K562 (cell line): ENCODE results near the gene PLPP7. TPM values are rescaled to one million over a fixed set of nuclear protein-coding genes. Genes with fewer than 3 reads are reported as not detected.

Source experiments
- BDP1 ChIP-seq: IDR thresholded peaks from 3 replicates; pipeline ENCODE4 v1.6.1; 2011; ENCODE audit not compliant: insufficient read length, insufficient read depth
- CHD2 ChIP-seq: IDR thresholded peaks from 2 replicates; pipeline ENCODE4 v1.6.1; 2011; ENCODE audit warnings: low read depth, low read length
- ETV1 ChIP-seq: fragments of 450-650 bp; conservative IDR thresholded peaks from 2 replicates; pipeline ENCODE4 v1.6.1; 2016; ENCODE audit warnings: missing genetic modification characterization, control low read depth, low read depth, missing compliant biosample characterization
- EWSR1 ChIP-seq: fragments of 450-650 bp; IDR thresholded peaks from 2 replicates; pipeline ENCODE4 v1.6.1; 2018; ENCODE audit warnings: borderline replicate concordance, mild to moderate bottlenecking, low read depth, moderate library complexity; ENCODE audit not compliant: partially characterized antibody
- HDAC6 ChIP-seq: IDR thresholded peaks from 2 replicates; pipeline ENCODE4 v1.6.1; 2012; ENCODE audit warnings: low read depth, mild to moderate bottlenecking, control low read depth, inconsistent platforms, low read length, moderate library complexity
- KAT7 ChIP-seq: sonication (generic); formaldehyde crosslinking; IDR thresholded peaks from 2 replicates; pipeline ENCODE4 v1.8.0; 2022; ENCODE audit warnings: missing genetic modification reagents, mild to moderate bottlenecking, borderline replicate concordance
- LCOR ChIP-seq: sonication (generic); formaldehyde crosslinking; IDR thresholded peaks from 2 replicates; pipeline ENCODE4 v1.8.0; 2022; ENCODE audit warnings: mild to moderate bottlenecking, missing genetic modification reagents
- MXI1 ChIP-seq: IDR thresholded peaks from 2 replicates; pipeline ENCODE4 v1.6.1; 2011; ENCODE audit warnings: low read depth, mild to moderate bottlenecking, improper control_type of control experiment, low read length
- NCOA6 ChIP-seq: fragments of 450-650 bp; IDR thresholded peaks from 2 replicates; pipeline ENCODE4 v1.6.1; 2017; ENCODE audit warnings: mild to moderate bottlenecking
- NFIX ChIP-seq: fragments of 250-450 bp; sonication (Bioruptor Pico); IDR thresholded peaks from 2 replicates; pipeline ENCODE4 v1.4.0; 2020; ENCODE audit warnings: low read depth, mild to moderate bottlenecking, moderate library complexity
- NKRF ChIP-seq: fragments of 450-650 bp; IDR thresholded peaks from 2 replicates; pipeline ENCODE4 v1.6.1; 2016; ENCODE audit warnings: borderline replicate concordance
- NR3C1 ChIP-seq: sonication (generic); formaldehyde crosslinking; IDR thresholded peaks from 2 replicates; pipeline ENCODE4 v1.8.1; 2022; ENCODE audit warnings: missing genetic modification reagents
- NR4A1 ChIP-seq, 2 experiments: fragments of 250-450 bp in 1 of 2; fragments of 450-650 bp in 1 of 2; sonication (Bioruptor Pico) in 1 of 2; IDR thresholded peaks; 2 replicates each; pipeline versions ENCODE4 v1.4.0 to v1.6.1; 2016 to 2020; ENCODE audit warnings: mild to moderate bottlenecking in 2 of 2, missing compliant biosample characterization in 1 of 2, missing genetic modification characterization in 1 of 2, moderate library complexity in 1 of 2
- SAFB2 ChIP-seq: fragments of 200-400 bp; formaldehyde crosslinking; IDR thresholded peaks from 2 replicates; pipeline ENCODE4 v1.6.1; 2018; ENCODE audit warnings: borderline replicate concordance, low read length, low read depth, moderate library complexity; ENCODE audit not compliant: severe bottlenecking
- SRSF7 ChIP-seq: fragments of 200-400 bp; formaldehyde crosslinking; optimal IDR thresholded peaks from 2 replicates; pipeline ENCODE3; 2017; ENCODE audit warnings: mild to moderate bottlenecking, low read depth, low read length
- TRIM24 ChIP-seq, 2 experiments: fragments of 450-650 bp; IDR thresholded peaks; 2 replicates each; pipeline ENCODE4 v1.6.1; 2016
- YBX1 ChIP-seq: fragments of 450-650 bp; IDR thresholded peaks from 2 replicates; pipeline ENCODE4 v1.7.1; 2016; ENCODE audit warnings: mild to moderate bottlenecking
- ZNF707 ChIP-seq: fragments of 250-450 bp; sonication (Bioruptor Pico); conservative IDR thresholded peaks from 2 replicates; pipeline ENCODE4 v1.8.0; 2022; ENCODE audit warnings: inconsistent platforms, mild to moderate bottlenecking, moderate library complexity
- polyA plus RNA-seq, 8 experiments: library from polyadenylated mRNA; depleted of rRNA in 4 of 8; stranded (reverse) in 5 of 8; unstranded in 3 of 8; fragments of >200 nt; fragmentation: Nextera tagmentation in 2 of 8; fragmentation: Illumina TruSeq in 1 of 8; extraction: Ambion mirVana in 2 of 8; extraction: Trizol in 1 of 8; gene quantifications; 2 replicates each; pipeline versions ENCODE4 v1.2.1 to v1.2.3, GENCODE V29; 2011 to 2014; ENCODE audit warnings: inconsistent platforms in 1 of 8, missing spikeins in 1 of 8
- total RNA-seq, 7 experiments: library from RNA; depleted of rRNA in 6 of 7; stranded (reverse); fragments of >200 nt in 6 of 7; fragmentation: Illumina TruSeq in 2 of 7; extraction: Trizol in 2 of 7; gene quantifications; 2 replicates each; pipeline versions ENCODE4 v1.2.1 to v1.2.3, GENCODE V29; 2011 to 2021; ENCODE audit warnings: low replicate concordance in 1 of 7
- TF ChIP-seq, protein P1 (sequence below): sonication (generic); formaldehyde crosslinking; IDR thresholded peaks from 2 replicates; pipeline ENCODE4 v1.8.1; 2023; ENCODE audit warnings: mild to moderate bottlenecking, missing genetic modification reagents, moderate library complexity
- TF ChIP-seq, protein P2 (sequence below): fragments of 250-450 bp; sonication (Bioruptor Pico); IDR thresholded peaks from 2 replicates; pipeline ENCODE4 v1.8.0; 2022; ENCODE audit warnings: inconsistent platforms
- TF ChIP-seq, protein P3 (sequence below): fragments of 250-450 bp; sonication (Bioruptor Pico); IDR thresholded peaks from 2 replicates; pipeline ENCODE4 v1.8.0; 2021; ENCODE audit warnings: moderate library complexity, mild to moderate bottlenecking, inconsistent platforms

Gene PLPP7
- total and polyA plus RNA-seq, 9 of the 15 experiments (the other 6 are each of a cell fraction or from before 2014, with no cell fraction given): 0.09 to 0.93 (median 0.18) TPM; not detected in 4

DNA sequence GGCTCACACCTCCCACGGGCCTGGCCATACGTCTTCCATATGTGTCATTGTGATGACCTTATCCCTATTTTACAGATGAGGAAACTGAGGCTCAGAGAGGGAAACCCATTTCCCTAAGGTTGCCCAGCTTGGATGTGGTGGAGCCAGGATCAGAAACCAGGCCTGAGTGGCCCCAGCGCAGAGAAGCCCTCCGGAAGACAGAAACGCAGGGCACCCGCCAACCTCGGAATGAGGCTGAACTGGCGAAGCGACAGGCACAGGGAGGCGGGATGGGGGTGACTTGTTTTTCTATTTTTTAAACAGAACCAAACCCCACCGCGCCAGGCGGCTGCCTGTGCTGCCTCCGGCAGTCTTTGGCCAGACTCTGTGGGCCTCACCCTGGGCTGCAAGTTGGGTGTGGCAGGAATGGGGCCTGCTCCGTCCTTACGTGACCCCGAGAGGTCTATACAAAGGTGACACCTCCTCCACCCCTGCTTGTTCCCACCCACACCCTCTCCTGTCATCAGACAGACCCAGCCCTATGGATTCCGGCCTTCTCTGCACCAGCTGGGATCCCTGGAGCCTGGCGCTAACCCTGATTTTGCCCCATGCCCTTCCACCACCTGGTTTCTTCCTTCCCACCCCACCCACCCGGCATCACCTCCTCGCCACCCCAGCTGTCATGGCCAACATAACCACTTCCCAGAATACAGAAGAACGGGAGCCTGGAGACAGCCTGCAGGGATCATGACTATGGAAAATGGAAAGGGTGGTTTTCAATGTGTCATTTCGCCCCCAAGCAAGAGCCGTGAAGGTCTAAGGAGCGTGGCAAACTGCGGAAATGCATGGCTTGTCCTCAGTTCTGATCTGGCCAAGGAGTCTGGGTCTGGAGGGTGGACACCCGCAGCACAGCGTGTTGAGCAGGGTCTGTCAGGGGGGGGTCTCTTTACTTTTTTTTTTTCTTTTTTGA, 23.6 kb downstream of the PLPP7 start (continued):
- TF ChIP-seq, protein P1, sequence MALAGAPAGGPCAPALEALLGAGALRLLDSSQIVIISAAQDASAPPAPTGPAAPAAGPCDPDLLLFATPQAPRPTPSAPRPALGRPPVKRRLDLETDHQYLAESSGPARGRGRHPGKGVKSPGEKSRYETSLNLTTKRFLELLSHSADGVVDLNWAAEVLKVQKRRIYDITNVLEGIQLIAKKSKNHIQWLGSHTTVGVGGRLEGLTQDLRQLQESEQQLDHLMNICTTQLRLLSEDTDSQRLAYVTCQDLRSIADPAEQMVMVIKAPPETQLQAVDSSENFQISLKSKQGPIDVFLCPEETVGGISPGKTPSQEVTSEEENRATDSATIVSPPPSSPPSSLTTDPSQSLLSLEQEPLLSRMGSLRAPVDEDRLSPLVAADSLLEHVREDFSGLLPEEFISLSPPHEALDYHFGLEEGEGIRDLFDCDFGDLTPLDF: no peak
- TF ChIP-seq EWSR1: no peak
- TF ChIP-seq NKRF: no peak
- TF ChIP-seq YBX1: no peak
- TF ChIP-seq ZNF707 (CRISPR knock-in tag): no peak
- 0 out of 2 replicates have a peak, but pooled peaks have one; percentile 14 for TF ChIP-seq ETV1 (tag)
- no peak for TF ChIP-seq HDAC6
- TF ChIP-seq KAT7 (CRISPR knock-in tag): no peak
- no peak for TF ChIP-seq SAFB2
- TF ChIP-seq CHD2: no peak
- TF ChIP-seq, protein P2, sequence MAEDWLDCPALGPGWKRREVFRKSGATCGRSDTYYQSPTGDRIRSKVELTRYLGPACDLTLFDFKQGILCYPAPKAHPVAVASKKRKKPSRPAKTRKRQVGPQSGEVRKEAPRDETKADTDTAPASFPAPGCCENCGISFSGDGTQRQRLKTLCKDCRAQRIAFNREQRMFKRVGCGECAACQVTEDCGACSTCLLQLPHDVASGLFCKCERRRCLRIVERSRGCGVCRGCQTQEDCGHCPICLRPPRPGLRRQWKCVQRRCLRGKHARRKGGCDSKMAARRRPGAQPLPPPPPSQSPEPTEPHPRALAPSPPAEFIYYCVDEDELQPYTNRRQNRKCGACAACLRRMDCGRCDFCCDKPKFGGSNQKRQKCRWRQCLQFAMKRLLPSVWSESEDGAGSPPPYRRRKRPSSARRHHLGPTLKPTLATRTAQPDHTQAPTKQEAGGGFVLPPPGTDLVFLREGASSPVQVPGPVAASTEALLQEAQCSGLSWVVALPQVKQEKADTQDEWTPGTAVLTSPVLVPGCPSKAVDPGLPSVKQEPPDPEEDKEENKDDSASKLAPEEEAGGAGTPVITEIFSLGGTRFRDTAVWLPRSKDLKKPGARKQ: no peak
- TF ChIP-seq MXI1: no peak
- no peak for TF ChIP-seq NFIX (CRISPR knock-in tag)
- no peak for TF ChIP-seq LCOR
- TF ChIP-seq SRSF7: no peak
- TF ChIP-seq TRIM24 (IDR thresholded peaks at IDR 0.05): no peak
- TF ChIP-seq NR4A1 (CRISPR knock-in tag; IDR thresholded peaks at IDR 0.05): no peak
- TF ChIP-seq NR4A1 (tag; IDR thresholded peaks at IDR 0.05): peak; percentile 78; the same call in 1 of the 2 replicates
- no peak for TF ChIP-seq BDP1
- TF ChIP-seq, protein P3, sequence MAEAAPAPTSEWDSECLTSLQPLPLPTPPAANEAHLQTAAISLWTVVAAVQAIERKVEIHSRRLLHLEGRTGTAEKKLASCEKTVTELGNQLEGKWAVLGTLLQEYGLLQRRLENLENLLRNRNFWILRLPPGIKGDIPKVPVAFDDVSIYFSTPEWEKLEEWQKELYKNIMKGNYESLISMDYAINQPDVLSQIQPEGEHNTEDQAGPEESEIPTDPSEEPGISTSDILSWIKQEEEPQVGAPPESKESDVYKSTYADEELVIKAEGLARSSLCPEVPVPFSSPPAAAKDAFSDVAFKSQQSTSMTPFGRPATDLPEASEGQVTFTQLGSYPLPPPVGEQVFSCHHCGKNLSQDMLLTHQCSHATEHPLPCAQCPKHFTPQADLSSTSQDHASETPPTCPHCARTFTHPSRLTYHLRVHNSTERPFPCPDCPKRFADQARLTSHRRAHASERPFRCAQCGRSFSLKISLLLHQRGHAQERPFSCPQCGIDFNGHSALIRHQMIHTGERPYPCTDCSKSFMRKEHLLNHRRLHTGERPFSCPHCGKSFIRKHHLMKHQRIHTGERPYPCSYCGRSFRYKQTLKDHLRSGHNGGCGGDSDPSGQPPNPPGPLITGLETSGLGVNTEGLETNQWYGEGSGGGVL: no peak
- no peak for TF ChIP-seq NCOA6
- TF ChIP-seq NR3C1 (CRISPR knock-in tag): no peak
